Thyroid gland (tissue), 4 donors: Measurements from ENCODE around the gene ICE2. TPM values are rescaled to one million over a fixed set of nuclear protein-coding genes. Genes with fewer than 3 reads are reported as not detected.

Experiments used
- DNase-seq, 2 donors: peaks; one replicate each; pipeline ENCODE4 v3.0.0-alpha.2; 2019
- H3K27ac ChIP-seq, 3 donors: fragments of 200-600 bp; sonication (generic); 1 replicate in 2 of 3; 2 replicates in 1 of 3; pipeline ENCODE4 v1.5.1; 2016 to 2019; ENCODE audit warnings: mild to moderate bottlenecking in 1 of 3, moderate library complexity in 1 of 3
- H3K27me3 ChIP-seq: fragments of 200-600 bp; sonication (generic); one replicate; pipeline ENCODE4 v1.5.1; 2019
- H3K36me3 ChIP-seq, 2 donors: fragments of 200-600 bp; sonication (generic); one replicate each; pipeline ENCODE4 v1.5.1; 2016 to 2019
- H3K4me1 ChIP-seq, 2 donors: fragments of 200-600 bp; sonication (generic); one replicate each; pipeline ENCODE4 v1.5.1; 2017 to 2019
- H3K4me3 ChIP-seq, 3 donors: fragments of 200-600 bp; sonication (generic); replicated peaks in 1 of 3; 1 replicate in 2 of 3; 2 replicates in 1 of 3; pipeline ENCODE4 v1.5.1; 2016; ENCODE audit warnings: mild to moderate bottlenecking in 1 of 3
- H3K9me3 ChIP-seq: fragments of 200-600 bp; sonication (generic); one replicate; pipeline ENCODE4 v1.5.1; 2017
- POLR2A ChIP-seq, 2 donors: fragments of 450-650 bp; IDR thresholded peaks; one replicate each; pipeline ENCODE4 v1.6.1; 2017; ENCODE audit warnings: antibody characterized with exemption in 2 of 2, mild to moderate bottlenecking in 2 of 2, moderate library complexity in 1 of 2
- WGBS, 2 donors: methylation state at CpG; one replicate each; pipeline ENCODE4 v1.1.5; 2017; 5-methylcytosine and 5-hydroxymethylcytosine counted together
- intact Hi-C: fragments of 100-400 bp; cut with DNase I; formaldehyde crosslinking; loops from one replicate; pipeline ENCODE4 v1.15.1; 2023
- total RNA-seq, 4 donors: library from RNA; depleted of rRNA; stranded (reverse); fragments of >200 nt; gene quantifications; one replicate each; pipeline ENCODE4 v1.2.3, GENCODE V29; 2016
- TF ChIP-seq, protein P1 (sequence below), 6 experiments: fragments of 200-600 bp in 3 of 6; fragments of 450-650 bp in 3 of 6; sonication (generic) in 3 of 6; IDR thresholded peaks; one replicate each; pipeline ENCODE4 v1.5.1; 2016 to 2019; ENCODE audit warnings: antibody characterized with exemption in 6 of 6, mild to moderate bottlenecking in 2 of 6, inconsistent platforms in 1 of 6, moderate library complexity in 1 of 6

ICE2 gene
- total RNA-seq, 4 donors from 2014 or later: 52.6 to 84.5 (median 59.5) TPM

DNA sequence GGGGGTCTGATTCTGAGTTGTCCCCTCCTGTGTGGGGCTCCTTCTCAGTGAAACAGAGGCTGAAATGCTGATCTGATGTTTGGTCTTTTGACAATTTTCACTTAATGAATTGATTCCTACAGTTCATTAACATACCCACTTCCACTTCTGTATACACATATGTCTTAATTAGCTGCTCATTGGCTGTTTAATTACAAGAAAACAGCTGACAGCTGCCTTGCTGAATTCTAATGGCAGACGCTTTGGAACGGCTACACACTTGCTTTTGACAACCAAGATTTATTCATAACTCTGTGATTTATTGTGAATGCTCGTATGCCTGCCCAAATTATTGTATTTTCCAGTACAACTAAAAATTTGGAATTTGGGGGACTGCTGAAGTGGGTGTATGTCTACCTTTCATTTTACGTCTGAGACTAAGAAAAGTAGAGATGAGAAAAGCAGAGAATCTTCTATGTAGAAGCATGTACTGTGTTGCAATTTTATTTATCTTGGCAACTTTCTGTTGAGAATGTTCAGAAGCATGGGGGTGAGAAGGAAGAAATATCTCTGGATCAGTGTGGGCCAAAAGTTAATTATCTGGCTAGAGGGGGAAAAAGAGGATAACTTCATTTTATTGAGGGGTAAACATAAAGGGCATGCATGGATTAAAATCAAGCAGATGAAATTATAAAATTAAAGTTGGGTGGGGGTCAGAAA lies 46.5 kb upstream of the ICE2 start:
- Histone ChIP-seq H3K27me3 (no peaks in the 10 kb centered on the region), H3K27ac (no peak overlapping the region), H3K9me3 (no peaks in the 10 kb centered on the region), H3K4me1 (peaks cover 0 to 6% of the 10 kb centered on the region in 2 donors), H3K36me3 (no peaks in the 10 kb centered on the region), H3K4me3 (no peak overlapping the region)
- WGBS, 2 donors: 83 to 85% methylated on average over 4 of the region's 4 CpGs
- no peak for DNase-seq
- TF ChIP-seq POLR2A (IDR thresholded peaks at IDR 0.05): no peak
- TF ChIP-seq, protein P1, sequence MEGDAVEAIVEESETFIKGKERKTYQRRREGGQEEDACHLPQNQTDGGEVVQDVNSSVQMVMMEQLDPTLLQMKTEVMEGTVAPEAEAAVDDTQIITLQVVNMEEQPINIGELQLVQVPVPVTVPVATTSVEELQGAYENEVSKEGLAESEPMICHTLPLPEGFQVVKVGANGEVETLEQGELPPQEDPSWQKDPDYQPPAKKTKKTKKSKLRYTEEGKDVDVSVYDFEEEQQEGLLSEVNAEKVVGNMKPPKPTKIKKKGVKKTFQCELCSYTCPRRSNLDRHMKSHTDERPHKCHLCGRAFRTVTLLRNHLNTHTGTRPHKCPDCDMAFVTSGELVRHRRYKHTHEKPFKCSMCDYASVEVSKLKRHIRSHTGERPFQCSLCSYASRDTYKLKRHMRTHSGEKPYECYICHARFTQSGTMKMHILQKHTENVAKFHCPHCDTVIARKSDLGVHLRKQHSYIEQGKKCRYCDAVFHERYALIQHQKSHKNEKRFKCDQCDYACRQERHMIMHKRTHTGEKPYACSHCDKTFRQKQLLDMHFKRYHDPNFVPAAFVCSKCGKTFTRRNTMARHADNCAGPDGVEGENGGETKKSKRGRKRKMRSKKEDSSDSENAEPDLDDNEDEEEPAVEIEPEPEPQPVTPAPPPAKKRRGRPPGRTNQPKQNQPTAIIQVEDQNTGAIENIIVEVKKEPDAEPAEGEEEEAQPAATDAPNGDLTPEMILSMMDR (IDR thresholded peaks at IDR 0.05): no peak
- intact Hi-C loops: no loop called here

DNA sequence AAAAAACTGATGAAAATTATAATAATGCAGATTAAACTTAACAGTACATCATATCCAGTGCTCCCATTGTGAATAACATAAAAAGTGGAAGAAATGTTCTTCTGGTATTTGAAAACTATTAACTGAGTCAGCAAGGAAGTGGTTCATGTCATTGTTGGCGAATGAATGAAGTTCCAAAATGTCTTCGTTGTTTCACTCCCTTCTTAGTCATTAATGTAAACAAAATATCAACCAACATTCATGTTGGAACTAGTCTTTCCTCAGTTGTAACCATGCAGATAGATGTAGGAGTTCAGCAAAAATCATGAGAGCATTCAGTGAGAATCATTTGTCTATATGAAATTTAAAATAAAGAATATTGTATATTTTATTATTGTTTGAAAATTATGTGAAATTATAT lies 44.1 kb upstream of the ICE2 start:
- intact Hi-C loops: no loop called here
- H3K27ac ChIP-seq: no peak overlapping the region
- H3K27me3 ChIP-seq: no peaks in the 10 kb centered on the region
- H3K4me1 ChIP-seq: peaks cover 0 to 7% of the 10 kb centered on the region in 2 donors
- no peak overlapping the region for H3K4me3 ChIP-seq
- no peaks in the 10 kb centered on the region for H3K9me3 ChIP-seq
- WGBS, 2 donors: 43 to 81% methylated on average over 2 of the region's 2 CpGs
- TF ChIP-seq, protein P1 (IDR thresholded peaks at IDR 0.05): no peak
- TF ChIP-seq POLR2A (IDR thresholded peaks at IDR 0.05): no peak
- no peak for DNase-seq
- H3K36me3 ChIP-seq: no peaks in the 10 kb centered on the region

DNA sequence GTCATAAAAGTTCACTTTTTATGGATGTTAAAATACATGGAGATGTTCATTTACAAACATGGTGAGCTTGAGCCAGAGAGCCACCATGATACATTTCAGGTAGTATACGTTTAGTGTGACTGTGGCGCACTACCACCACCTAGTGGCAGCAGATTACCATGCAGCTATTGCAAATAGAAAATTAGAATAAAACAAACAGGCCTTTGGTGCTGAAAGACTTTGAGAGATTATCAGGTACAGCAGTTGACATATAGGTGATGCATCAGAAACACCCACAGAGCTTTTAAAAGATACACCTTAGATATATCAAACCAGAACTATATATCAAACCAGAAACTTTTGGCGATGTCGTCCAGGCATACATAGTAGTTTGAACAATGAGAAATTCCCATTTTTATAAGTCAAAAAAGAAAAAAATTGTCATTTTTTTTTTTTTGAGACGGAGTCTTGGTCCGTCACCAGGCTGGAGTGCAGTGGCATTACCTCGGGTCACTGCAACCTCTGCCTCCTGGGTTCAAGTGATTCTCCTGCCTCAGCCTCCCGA lies 42.0 kb upstream of the ICE2 start:
- H3K27ac ChIP-seq: no peak overlapping the region
- peaks cover 0 to 7% of the 10 kb centered on the region in 2 donors for H3K4me1 ChIP-seq
- DNase-seq: peak; percentile 64 to 72
- TF ChIP-seq, protein P1 (IDR thresholded peaks at IDR 0.05): peak; percentile 67 to 87 (median 80)
- TF ChIP-seq POLR2A (IDR thresholded peaks at IDR 0.05): no peak
- no peaks in the 10 kb centered on the region for H3K27me3 ChIP-seq
- H3K36me3 ChIP-seq: no peaks in the 10 kb centered on the region
- H3K9me3 ChIP-seq: no peaks in the 10 kb centered on the region
- intact Hi-C loops: no loop called here
- 71 to 72% methylated on average over 8 of the region's 8 CpGs for WGBS, 2 donors
- no peak overlapping the region for H3K4me3 ChIP-seq

DNA sequence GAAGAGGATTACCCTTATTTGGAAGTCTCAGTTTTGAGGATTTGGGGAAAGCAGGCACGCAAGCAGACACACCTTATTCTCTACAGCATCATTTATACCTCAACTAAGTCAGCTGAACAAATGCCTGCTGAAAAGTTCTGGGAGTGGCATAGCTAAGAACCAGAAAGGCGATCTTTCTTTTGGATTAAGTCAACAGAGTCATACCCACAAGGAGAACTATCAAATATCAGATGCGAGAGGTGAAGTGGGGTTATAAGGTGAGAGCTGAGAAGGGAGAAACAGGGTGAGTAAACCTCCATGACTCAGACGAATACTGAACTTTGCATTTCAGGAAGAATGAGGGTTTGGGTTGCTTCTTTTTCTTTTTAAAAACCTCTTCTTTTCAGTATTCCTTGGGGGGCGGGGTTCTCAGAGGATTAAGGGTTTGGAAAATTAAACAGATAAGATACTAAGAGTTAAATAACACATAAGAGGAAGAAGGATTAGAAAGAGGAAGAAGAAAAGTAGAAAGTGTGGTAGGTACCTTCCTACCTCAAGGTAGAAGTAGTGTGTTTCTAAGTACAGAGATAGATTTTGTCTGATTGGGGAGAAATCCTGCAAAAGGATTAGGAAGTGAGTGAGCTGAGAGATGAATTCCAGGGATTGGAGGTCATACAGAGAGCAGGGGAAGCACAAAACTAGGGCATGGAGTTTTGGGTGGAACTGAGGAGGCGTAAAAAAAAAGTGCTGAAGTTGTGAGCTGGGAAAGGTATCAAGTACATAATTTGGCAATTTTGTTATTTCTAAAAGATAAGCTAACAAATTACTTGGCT lies 41.3 kb upstream of the ICE2 start:
- DNase-seq: no peak
- Histone ChIP-seq H3K4me3 (no peak overlapping the region), H3K27me3 (no peaks in the 10 kb centered on the region), H3K36me3 (no peaks in the 10 kb centered on the region), H3K27ac (no peak overlapping the region), H3K4me1 (peaks cover 4 to 7% of the 10 kb centered on the region in 2 donors), H3K9me3 (no peaks in the 10 kb centered on the region)
- 73 to 77% methylated on average over 6 of the region's 6 CpGs for WGBS, 2 donors
- intact Hi-C loops: no loop called here
- no peak for TF ChIP-seq POLR2A (IDR thresholded peaks at IDR 0.05)
- TF ChIP-seq, protein P1 (IDR thresholded peaks at IDR 0.05): no peak

DNA sequence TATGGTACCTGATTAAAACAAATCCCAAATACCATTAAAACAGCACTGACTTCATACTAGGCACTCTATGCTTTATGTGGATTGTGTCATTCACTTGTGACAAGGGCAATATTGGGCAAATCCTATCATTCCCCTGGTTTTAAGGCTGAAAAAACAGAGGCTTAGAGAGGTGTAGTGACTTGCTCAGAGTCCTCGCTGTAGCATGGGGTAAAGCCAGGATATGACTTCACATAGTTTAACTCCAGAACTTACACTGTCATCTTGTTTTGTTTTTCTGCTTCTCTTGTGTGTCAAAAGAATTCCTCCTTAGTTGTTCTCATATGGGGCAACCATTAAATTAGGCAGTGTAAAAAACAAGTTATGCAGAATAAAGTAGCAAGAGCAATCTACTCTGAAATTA lies 40.3 kb upstream of the ICE2 start:
- Histone ChIP-seq H3K27ac (no peak overlapping the region), H3K4me3 (no peak overlapping the region), H3K27me3 (no peaks in the 10 kb centered on the region), H3K4me1 (peaks cover 4 to 7% of the 10 kb centered on the region in 2 donors), H3K36me3 (no peaks in the 10 kb centered on the region), H3K9me3 (no peaks in the 10 kb centered on the region)
- WGBS, 2 donors: 80% methylated on average over 1 of the region's 1 CpG
- intact Hi-C loops: no loop called here
- TF ChIP-seq, protein P1 (IDR thresholded peaks at IDR 0.05): no peak
- no peak for TF ChIP-seq POLR2A (IDR thresholded peaks at IDR 0.05)
- DNase-seq: no peak
